H1 (cell line): ENCODE data around the gene GGT7.

Experiments used
- EGR1 ChIP-seq: IDR thresholded peaks from 2 replicates; pipeline ENCODE4 v1.6.1; 2011; ENCODE audit warnings: low read depth, low read length, borderline replicate concordance
- GTF2F1 ChIP-seq: IDR thresholded peaks from 2 replicates; pipeline ENCODE4 v1.6.1; 2012; ENCODE audit warnings: low read depth, low read length, improper control_type of control experiment, borderline replicate concordance

GRCh38 chr20:34848597-34848996, 24.1 kb downstream of the GGT7 start:
- TF ChIP-seq GTF2F1 (no peak), EGR1 (no peak)
